IPS DF 4.7 (cell line): ENCODE results near the gene SPATA6L.

Source experiments
- DNase-seq: peaks from one replicate; pipeline ENCODE4 v3.0.0-alpha.2; 2013; ENCODE audit warnings: low spot score; ENCODE audit errors: extremely low read depth

SPATA6L gene, protein sequence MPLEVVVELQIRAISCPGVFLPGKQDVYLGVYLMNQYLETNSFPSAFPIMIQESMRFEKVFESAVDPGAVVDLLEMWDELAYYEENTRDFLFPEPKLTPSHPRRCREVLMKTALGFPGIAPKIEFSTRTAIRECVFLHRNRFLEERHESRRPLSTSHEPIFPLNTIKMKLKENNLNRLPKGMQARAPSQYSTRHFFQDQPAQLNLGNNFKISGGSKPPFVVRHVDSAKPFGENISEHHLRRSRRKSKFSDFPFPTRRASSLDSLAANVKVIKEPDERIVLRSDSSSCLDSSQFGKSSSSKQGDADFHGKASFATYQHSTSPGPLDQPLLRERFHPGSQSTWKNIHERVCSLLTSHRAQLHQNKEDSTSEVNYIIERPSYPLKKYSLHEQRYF

DNA sequence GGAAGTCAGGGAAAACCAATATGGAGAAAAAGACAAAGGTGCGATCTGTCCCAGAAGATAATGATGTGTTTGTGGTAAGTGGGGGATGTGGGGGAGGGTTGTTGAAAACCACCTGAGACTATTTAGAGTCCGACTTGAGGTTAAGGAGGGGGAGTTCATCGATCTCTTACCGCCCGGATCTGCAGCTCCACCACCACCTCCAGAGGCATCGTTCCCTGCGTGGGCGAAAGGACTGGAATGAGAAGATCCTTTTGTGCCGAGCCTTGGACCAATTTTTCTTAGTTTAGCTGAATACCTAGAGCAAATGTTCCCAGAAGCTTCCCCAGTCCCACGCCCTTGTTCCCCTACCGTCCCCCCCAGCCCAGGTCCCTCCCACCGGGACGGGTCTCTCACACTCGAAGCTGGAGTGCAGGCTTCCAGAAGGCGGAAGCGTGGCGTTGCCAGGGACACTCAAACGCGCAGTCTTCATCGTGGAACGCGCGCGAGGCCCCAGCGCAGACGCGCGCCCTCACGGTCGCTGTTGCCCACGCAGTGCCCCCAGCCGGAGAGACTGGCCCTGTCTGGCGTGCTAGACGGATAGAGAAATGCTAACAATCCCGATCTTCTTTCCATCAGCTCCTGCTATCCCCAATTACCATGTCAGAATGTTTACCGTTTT is at the start of gene SPATA6L:
TSS of gene SPATA6L (minus strand) at position 439 of the 658 bp plus-strand sequence. CDS start at position 209, 230 bp downstream.
- DNase-seq, result no peak

GRCh38 chr9:4714266-4715016 is 48.2 kb upstream of the SPATA6L start:
- DNase-seq, result no peak

DNA sequence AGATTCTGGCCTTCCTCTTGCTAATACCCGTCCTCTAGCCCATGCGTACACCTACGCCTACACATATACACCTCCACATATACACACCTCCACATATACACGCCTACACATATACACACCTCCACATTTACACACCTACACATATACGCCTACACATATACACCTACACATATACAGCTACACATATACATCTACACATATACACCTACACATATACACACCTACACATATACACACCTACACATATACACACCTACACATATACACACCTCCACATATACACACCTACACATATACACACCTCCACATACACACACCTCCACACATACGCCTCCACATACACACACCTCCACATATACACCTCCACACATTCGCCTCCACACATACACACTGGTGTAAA is 47.6 kb upstream of the SPATA6L start:
- no peak for DNase-seq

GRCh38 chr9:4709380-4709779 is 43.1 kb upstream of the SPATA6L start:
- DNase-seq, result no peak

- no peak for DNase-seq
Measured at GRCh38 chr9:4706971-4707622, 40.8 kb upstream of the SPATA6L start.

- DNase-seq, result no peak
Measured at GRCh38 chr9:4706021-4706420, 39.7 kb upstream of the SPATA6L start.

DNA sequence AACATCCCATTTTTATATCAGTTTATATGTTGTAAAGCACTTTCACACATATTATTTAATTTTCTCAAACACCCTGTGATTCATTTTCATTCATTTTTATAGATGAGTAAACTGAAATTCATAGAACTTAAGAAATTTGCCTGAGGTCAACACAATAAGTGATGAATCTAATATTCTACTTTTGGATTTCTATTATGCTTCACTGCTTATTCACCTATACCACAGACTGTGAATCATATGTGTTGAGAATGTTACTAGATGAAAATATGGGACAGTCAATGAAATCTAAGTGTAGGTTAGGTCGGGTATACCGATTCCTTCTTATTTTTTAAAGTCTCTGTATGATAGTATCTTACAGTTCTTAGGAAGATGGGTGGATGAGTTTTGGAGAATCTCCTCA is 37.8 kb upstream of the SPATA6L start:
- DNase-seq, result no peak

DNA sequence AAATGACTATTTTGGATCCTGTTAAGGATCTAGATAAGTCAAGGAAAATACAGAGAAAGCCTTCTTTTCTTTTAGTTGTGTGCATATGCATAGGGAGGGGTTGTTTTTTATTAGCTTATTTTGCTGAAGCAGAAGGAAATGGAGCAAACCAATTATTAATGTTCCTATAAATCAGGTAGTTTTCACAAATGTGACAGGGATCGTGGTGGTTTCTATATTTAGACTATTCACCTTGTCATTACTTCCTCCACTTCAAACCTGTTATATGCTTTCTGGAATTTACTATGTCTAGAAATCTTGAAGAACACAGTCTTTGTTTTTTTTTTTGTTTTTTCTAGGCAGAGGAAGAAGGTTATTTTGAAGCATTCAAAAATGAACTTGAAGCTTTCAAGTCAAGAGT is 35.2 kb upstream of the SPATA6L start:
- DNase-seq, result no peak

DNA sequence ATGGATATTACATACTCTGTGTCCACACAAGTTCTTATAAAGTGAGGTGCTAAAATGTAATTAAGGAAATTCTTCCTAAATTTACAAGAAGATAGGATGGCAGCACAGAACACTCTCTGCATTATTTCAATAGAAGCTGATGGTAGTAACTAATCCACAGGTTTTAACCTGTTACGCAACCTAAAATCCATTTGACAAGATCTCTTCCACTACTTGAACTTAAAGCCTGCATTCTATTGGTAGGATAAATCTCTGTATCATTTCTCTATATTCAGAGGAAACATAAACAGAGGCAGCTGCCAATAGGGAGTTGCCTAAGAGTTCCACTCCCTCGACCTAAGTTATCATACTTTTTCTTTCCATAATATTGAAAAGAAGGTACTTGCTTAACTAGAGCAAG is 34.7 kb upstream of the SPATA6L start:
- no peak for DNase-seq

GRCh38 chr9:4700091-4700490 is 33.8 kb upstream of the SPATA6L start:
- DNase-seq, result no peak

DNA sequence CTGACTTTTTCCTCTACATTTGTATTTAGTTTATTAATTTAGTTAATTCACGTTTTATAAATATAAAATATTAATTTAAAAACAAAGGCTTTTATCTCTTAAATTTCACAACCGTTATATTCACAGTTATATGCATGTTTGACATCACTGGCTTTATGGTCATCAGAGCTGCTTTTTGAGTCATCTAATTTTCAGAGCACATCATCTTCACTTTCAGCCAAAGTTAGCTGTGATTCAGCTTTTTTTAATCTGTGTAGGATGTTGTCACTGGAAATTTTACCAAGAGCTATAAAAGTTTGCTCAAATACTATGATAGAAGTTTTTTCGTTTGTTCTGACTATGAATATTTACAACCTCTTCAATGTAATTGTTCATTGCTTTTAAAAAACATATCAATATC is 25.5 kb upstream of the SPATA6L start:
- DNase-seq, result no peak

DNA sequence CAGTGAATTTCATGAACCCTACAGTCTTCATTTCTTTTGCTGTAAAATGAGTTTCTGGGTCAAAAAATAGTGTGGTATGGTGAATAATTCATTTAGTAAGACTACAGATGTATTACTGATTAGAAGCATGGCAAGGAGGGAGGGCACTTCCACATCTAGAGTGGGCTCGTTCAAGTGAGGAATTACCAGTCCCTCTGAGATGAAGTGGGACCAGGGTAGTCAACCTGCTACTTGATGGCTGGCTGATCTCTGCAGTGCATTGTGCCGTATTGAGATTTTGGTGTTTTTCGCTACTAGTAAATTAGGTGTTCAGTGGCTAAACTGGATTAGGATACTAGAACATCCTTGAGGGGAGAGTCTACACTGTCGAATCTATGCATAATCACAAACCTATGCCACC is 23.9 kb upstream of the SPATA6L start:
- DNase-seq, result no peak

- no peak for DNase-seq
Measured at GRCh38 chr9:4689687-4690104, 23.4 kb upstream of the SPATA6L start.

GRCh38 chr9:4689021-4689420 is 22.7 kb upstream of the SPATA6L start:
- DNase-seq, result no peak

GRCh38 chr9:4686584-4686983 is 20.3 kb upstream of the SPATA6L start:
- DNase-seq, result no peak

DNA sequence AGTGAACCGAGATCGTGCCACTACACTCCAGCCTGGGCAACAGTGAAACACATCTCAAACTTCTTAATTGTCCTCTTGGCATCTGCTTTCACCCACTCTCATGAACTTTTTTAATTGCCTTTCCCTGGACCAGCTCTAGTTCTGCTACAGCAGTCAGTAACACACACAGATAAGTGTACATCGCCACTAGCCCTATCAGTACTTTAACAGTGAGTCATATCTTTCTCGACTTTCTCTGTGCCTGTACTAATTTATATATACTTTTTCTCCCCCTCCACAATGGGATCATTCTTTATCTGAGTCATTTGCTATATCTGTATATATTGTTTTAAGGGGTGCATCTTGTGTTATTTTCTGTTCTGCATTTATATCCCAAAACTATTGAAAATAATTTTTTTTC is 19.8 kb upstream of the SPATA6L start:
- DNase-seq, result no peak

- DNase-seq, result no peak
Measured at GRCh38 chr9:4684820-4685219, 18.5 kb upstream of the SPATA6L start.

DNA sequence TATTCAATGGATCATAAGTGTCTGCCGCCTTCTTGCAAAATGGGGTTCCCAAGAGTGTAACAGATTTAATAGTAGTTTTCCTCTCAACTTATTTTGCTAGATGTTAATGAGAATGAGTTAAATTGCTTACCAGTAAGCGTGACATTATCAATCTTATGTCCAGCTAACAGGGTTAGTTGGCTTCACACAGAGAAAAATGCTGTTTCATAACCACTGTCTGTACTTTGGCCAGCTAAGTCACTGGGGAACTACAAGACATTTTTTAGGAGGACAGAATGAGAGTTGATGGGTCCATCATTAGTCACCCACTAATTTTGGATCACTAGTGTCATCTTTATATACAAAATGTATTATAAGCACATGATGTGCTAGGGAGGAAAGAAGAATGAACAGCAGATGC is 14.5 kb upstream of the SPATA6L start:
- DNase-seq, result no peak

GRCh38 chr9:4680173-4680525 is 13.9 kb upstream of the SPATA6L start:
- no peak for DNase-seq

DNA sequence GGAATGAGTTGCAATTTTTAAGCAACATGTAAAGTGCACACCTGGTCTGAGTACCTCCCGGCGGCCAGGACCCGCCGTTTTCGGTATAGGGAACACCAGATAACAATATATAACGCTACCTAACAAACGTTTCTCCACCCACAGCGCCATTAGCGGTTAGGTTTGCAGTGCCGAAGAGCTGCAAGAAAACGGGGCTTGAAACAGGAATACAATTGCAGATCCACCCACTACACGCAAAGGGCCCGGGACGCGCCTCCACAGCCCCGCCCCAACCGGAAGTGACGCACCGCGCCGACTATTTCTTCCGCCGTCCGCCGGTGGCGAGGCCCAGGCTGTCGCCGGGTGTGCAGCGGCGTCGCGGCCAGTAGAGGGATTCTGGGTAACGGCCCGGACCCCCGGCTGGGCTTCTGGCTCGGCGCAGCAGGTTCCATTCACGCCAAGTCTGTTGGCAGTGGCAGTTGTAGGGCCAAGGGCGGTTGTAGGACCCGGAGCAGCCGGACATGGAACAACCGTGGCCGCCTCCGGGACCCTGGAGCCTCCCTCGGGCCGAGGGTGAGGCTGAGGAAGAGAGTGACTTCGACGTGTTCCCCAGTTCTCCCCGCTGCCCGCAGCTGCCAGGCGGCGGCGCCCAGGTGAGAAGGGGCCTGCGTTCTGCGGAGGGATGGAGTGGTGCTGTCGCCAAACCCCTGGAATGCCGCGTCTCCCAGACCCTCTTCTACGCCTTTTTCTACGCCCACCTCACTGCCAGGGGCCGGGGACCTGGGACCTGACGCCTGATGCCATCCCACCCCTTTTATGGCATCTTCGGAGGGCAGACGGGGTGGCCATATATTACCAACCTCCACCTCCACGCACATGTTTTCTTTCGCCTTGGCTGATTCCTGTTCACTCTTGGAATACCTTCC is 13.2 kb upstream of the SPATA6L start, which contains the start of gene CDC37L1:
TSS of gene CDC37L1 (plus strand) at position 302 of the 905 bp plus-strand sequence. CDS start at position 501, 199 bp downstream.
- DNase-seq, result peak; percentile 69
